HepG2 (cell line): ENCODE results near the gene TAF6. TPM values are rescaled to one million over a fixed set of nuclear protein-coding genes. Genes with fewer than 3 reads are reported as not detected.
A peak's percentile ranks its signal among the peaks of the same experiment; 100 is the strongest.

ENCODE experiments used
- ASH2L ChIP-seq: fragments of 300-600, 200-600 bp; sonication (generic); IDR thresholded peaks from 2 replicates; pipeline ENCODE4 v1.7.0; 2017; ENCODE audit warnings: low read depth, mild to moderate bottlenecking, moderate library complexity, mixed read lengths, low read length; ENCODE audit not compliant: insufficient read length
- EZH2 ChIP-seq: conservative IDR thresholded peaks from 2 replicates; pipeline ENCODE4 v1.6.1; 2012; ENCODE audit warnings: mild to moderate bottlenecking, low read depth, low read length, moderate library complexity
- FOSL1 ChIP-seq: sonication (generic); formaldehyde crosslinking; IDR thresholded peaks from 2 replicates; pipeline ENCODE4 v1.9.0; 2021; ENCODE audit warnings: missing genetic modification reagents, borderline replicate concordance
- MED1 ChIP-seq: sonication (generic); formaldehyde crosslinking; IDR thresholded peaks from 2 replicates; pipeline ENCODE4 v1.4.0; 2020; ENCODE audit warnings: missing genetic modification reagents
- MXI1 ChIP-seq: IDR thresholded peaks from 3 replicates; pipeline ENCODE4 v1.6.1; 2012; ENCODE audit warnings: low read depth, low read length, inconsistent platforms, borderline replicate concordance
- NCOA1 ChIP-seq: sonication (generic); formaldehyde crosslinking; IDR thresholded peaks from 2 replicates; pipeline ENCODE4 v1.9.0; 2021; ENCODE audit warnings: missing genetic modification reagents
- RARA ChIP-seq: IDR thresholded peaks from 2 replicates; pipeline ENCODE4 v1.6.1; 2016; ENCODE audit warnings: missing genetic modification reagents, missing compliant biosample characterization
- RBM39 ChIP-seq: fragments of 200-400 bp; formaldehyde crosslinking; IDR thresholded peaks from one replicate; pipeline ENCODE4 v1.6.1; 2018; ENCODE audit warnings: antibody characterized with exemption, mild to moderate bottlenecking, low read depth, low read length; ENCODE audit not compliant: poor library complexity, severe bottlenecking
- SP5 ChIP-seq: IDR thresholded peaks from 2 replicates; pipeline ENCODE4 v1.6.1; 2016; ENCODE audit warnings: low read depth, borderline replicate concordance
- ZFP37 ChIP-seq: sonication (generic); formaldehyde crosslinking; IDR thresholded peaks from 2 replicates; pipeline ENCODE4 v1.4.0; 2020; ENCODE audit warnings: missing genetic modification reagents, borderline replicate concordance
- ZNF225 ChIP-seq: sonication (generic); formaldehyde crosslinking; IDR thresholded peaks from 2 replicates; pipeline ENCODE4 v1.4.0; 2020; ENCODE audit warnings: mild to moderate bottlenecking, missing genetic modification reagents
- ZNF264 ChIP-seq: sonication (generic); formaldehyde crosslinking; IDR thresholded peaks from 2 replicates; pipeline ENCODE4 v1.4.0; 2020; ENCODE audit warnings: missing genetic modification reagents
- ZNF703 ChIP-seq: sonication (generic); formaldehyde crosslinking; IDR thresholded peaks from 2 replicates; pipeline ENCODE4 v1.5.1; 2020; ENCODE audit warnings: missing genetic modification reagents, mild to moderate bottlenecking, moderate library complexity, borderline replicate concordance
- ZNF781 ChIP-seq: sonication (generic); formaldehyde crosslinking; IDR thresholded peaks from 2 replicates; pipeline ENCODE4 v1.5.1; 2020; ENCODE audit warnings: borderline replicate concordance, mild to moderate bottlenecking, missing genetic modification reagents; ENCODE audit errors: not compliant biosample characterization
- ZNF788 ChIP-seq: sonication (generic); formaldehyde crosslinking; IDR thresholded peaks from 2 replicates; pipeline ENCODE4 v1.5.0; 2020; ENCODE audit warnings: mild to moderate bottlenecking, missing genetic modification reagents, borderline replicate concordance
- ZSCAN12 ChIP-seq: sonication (generic); formaldehyde crosslinking; IDR thresholded peaks from 2 replicates; pipeline ENCODE4 v1.9.0; 2021; ENCODE audit warnings: mild to moderate bottlenecking, missing genetic modification reagents
- ZSCAN9 ChIP-seq: IDR thresholded peaks from 2 replicates; pipeline ENCODE4 v1.6.1; 2016; ENCODE audit warnings: borderline replicate concordance
- ZZZ3 ChIP-seq: sonication (generic); formaldehyde crosslinking; IDR thresholded peaks from 2 replicates; pipeline ENCODE4 v1.4.0; 2020; ENCODE audit warnings: missing genetic modification reagents, mild to moderate bottlenecking, borderline replicate concordance
- polyA plus RNA-seq, 8 experiments: library from polyadenylated mRNA; depleted of rRNA in 3 of 8; stranded (reverse) in 7 of 8; unstranded in 1 of 8; fragments of >200 nt; fragmentation: Illumina TruSeq in 4 of 8; extraction: Trizol in 4 of 8; gene quantifications; 2 replicates each; pipeline versions ENCODE4 v1.2.1 to v1.2.3, GENCODE V29; 2011 to 2016; ENCODE audit warnings: low read depth in 4 of 8, missing spikeins in 1 of 8, mixed read lengths in 1 of 8; ENCODE audit not compliant: insufficient read depth in 1 of 8
- total RNA-seq, 5 experiments: library from RNA; depleted of rRNA; stranded (reverse); fragments of >200 nt; fragmentation: Illumina TruSeq; extraction: Trizol; gene quantifications; 2 replicates each; pipeline ENCODE4 v1.2.3, GENCODE V29; 2016; ENCODE audit warnings: low read depth in 1 of 5
- TF ChIP-seq, protein P1 (sequence below): sonication (generic); formaldehyde crosslinking; IDR thresholded peaks from 2 replicates; pipeline ENCODE4 v1.4.0; 2020; ENCODE audit warnings: missing genetic modification reagents, borderline replicate concordance
- TF ChIP-seq, protein P2 (sequence below): sonication (generic); formaldehyde crosslinking; IDR thresholded peaks from 2 replicates; pipeline ENCODE4 v1.4.0; 2020; ENCODE audit warnings: mild to moderate bottlenecking, missing genetic modification reagents
- TF ChIP-seq, protein P3 (sequence below): sonication (generic); formaldehyde crosslinking; IDR thresholded peaks from 2 replicates; pipeline ENCODE4 v1.4.0; 2020; ENCODE audit warnings: missing genetic modification reagents, mild to moderate bottlenecking, borderline replicate concordance
- TF ChIP-seq, protein P4 (sequence below): sonication (generic); formaldehyde crosslinking; IDR thresholded peaks from 2 replicates; pipeline ENCODE4 v1.9.0; 2022; ENCODE audit warnings: missing genetic modification reagents, mild to moderate bottlenecking, borderline replicate concordance

TAF6 gene
- total and polyA plus RNA-seq, 2 of the 13 experiments (the other 11 are each of a cell fraction or from before 2014, with no cell fraction given): 12.9 to 18.8 TPM

DNA sequence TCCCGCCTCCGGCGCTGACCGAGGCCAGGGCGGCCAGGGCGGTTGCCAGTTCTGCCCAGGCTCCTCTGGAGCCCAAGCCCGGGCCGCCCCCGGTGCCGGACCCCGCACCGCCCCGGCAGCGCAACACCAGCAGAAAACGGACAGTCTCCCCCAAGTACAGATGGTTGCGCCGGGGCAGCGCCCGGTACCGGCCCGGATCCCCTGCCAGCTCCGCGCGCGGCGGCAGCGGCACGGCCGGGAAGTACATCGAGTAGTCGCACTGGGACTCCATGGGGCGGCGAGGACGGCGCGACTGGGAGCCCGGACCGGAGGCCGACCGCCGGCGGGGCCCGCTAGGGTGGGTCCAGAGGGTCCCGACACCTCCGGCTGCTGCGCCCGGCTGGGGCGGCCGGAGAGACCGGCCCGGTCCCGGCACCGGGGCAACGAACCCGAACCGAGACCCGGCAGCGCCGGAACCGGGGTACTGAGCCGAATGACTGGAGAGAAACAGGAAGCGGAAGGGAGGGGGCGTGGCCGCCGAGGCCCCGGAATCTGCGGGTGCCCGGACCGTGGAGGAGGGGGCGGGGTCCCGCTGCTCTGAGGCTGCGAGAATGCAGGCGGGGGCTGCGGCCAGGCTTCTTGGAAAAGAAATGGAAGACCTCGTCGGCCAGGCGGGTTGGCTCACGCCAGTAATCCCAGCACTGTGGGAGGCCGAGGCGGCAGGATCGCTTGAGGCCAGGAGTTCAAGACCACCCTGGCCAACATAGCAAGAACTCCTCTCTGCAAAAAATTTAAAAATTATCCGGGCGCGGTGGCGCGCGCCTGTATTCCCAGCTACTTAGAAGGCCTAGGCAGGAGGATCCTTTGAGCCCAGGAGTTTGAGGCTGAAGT is 39.3 kb upstream of the TAF6 start, which contains the start of gene TRAPPC14 (continued):
- TF ChIP-seq, protein P1, sequence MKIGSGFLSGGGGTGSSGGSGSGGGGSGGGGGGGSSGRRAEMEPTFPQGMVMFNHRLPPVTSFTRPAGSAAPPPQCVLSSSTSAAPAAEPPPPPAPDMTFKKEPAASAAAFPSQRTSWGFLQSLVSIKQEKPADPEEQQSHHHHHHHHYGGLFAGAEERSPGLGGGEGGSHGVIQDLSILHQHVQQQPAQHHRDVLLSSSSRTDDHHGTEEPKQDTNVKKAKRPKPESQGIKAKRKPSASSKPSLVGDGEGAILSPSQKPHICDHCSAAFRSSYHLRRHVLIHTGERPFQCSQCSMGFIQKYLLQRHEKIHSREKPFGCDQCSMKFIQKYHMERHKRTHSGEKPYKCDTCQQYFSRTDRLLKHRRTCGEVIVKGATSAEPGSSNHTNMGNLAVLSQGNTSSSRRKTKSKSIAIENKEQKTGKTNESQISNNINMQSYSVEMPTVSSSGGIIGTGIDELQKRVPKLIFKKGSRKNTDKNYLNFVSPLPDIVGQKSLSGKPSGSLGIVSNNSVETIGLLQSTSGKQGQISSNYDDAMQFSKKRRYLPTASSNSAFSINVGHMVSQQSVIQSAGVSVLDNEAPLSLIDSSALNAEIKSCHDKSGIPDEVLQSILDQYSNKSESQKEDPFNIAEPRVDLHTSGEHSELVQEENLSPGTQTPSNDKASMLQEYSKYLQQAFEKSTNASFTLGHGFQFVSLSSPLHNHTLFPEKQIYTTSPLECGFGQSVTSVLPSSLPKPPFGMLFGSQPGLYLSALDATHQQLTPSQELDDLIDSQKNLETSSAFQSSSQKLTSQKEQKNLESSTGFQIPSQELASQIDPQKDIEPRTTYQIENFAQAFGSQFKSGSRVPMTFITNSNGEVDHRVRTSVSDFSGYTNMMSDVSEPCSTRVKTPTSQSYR: peak; percentile 59; the same call in 1 of the 2 replicates
- peak; percentile 43; the same call in 1 of the 2 replicates for TF ChIP-seq ZNF225
- TF ChIP-seq RBM39: peak; percentile 88
- 0 out of 2 replicates have a peak, but pooled peaks have one; percentile 57 for TF ChIP-seq ZZZ3 (CRISPR knock-in tag)
- TF ChIP-seq NCOA1: no peak
- no peak for TF ChIP-seq FOSL1 (CRISPR knock-in tag)
- peak; percentile 49; the same call in 1 of the 2 replicates for TF ChIP-seq ZSCAN12 (CRISPR knock-in tag)
- peak; percentile 25; the same call in 1 of the 2 replicates for TF ChIP-seq MED1 (CRISPR knock-in tag)
- peak; percentile 86 for TF ChIP-seq ASH2L
- TF ChIP-seq ZFP37 (CRISPR knock-in tag): no peak
- TF ChIP-seq ZNF703 (CRISPR knock-in tag): no peak
- TF ChIP-seq, protein P2, sequence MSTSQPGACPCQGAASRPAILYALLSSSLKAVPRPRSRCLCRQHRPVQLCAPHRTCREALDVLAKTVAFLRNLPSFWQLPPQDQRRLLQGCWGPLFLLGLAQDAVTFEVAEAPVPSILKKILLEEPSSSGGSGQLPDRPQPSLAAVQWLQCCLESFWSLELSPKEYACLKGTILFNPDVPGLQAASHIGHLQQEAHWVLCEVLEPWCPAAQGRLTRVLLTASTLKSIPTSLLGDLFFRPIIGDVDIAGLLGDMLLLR (CRISPR knock-in tag): no peak; the same call in 1 of the 2 replicates
- peak; percentile 46; the same call in 1 of the 3 replicates for TF ChIP-seq MXI1
- no peak for TF ChIP-seq ZNF781 (CRISPR knock-in tag)
- TF ChIP-seq ZSCAN9 (CRISPR knock-in tag): peak; percentile 35; the same call in 1 of the 2 replicates
- TF ChIP-seq RARA (CRISPR knock-in tag): peak; percentile 37; the same call in 1 of the 2 replicates
- no peak for TF ChIP-seq ZNF264 (CRISPR knock-in tag)
- TF ChIP-seq, protein P3, sequence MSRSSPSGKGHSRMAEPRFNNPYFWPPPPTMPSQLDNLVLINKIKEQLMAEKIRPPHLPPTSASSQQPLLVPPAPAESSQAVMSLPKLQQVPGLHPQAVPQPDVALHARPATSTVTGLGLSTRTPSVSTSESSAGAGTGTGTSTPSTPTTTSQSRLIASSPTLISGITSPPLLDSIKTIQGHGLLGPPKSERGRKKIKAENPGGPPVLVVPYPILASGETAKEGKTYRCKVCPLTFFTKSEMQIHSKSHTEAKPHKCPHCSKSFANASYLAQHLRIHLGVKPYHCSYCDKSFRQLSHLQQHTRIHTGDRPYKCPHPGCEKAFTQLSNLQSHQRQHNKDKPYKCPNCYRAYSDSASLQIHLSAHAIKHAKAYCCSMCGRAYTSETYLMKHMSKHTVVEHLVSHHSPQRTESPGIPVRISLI (CRISPR knock-in tag): peak; percentile 50; the same call in 1 of the 2 replicates
- TF ChIP-seq ZNF788 (CRISPR knock-in tag): peak; percentile 63; the same call in 1 of the 2 replicates
- no peak for TF ChIP-seq EZH2
- TF ChIP-seq SP5 (CRISPR knock-in tag): peak; percentile 85
- TF ChIP-seq, protein P4, sequence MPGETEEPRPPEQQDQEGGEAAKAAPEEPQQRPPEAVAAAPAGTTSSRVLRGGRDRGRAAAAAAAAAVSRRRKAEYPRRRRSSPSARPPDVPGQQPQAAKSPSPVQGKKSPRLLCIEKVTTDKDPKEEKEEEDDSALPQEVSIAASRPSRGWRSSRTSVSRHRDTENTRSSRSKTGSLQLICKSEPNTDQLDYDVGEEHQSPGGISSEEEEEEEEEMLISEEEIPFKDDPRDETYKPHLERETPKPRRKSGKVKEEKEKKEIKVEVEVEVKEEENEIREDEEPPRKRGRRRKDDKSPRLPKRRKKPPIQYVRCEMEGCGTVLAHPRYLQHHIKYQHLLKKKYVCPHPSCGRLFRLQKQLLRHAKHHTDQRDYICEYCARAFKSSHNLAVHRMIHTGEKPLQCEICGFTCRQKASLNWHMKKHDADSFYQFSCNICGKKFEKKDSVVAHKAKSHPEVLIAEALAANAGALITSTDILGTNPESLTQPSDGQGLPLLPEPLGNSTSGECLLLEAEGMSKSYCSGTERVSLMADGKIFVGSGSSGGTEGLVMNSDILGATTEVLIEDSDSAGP (CRISPR knock-in tag): peak; percentile 54; the same call in 1 of the 2 replicates
